ENCODE data around the gene CES4A. TPM values are rescaled to one million over a fixed set of nuclear protein-coding genes. Genes with fewer than 3 reads are reported as not detected.

The CES4A gene
- total and polyA plus RNA-seq, 4 donors = 1.9 to 22.7 (median 9.9) TPM

GRCh38 chr16:66975302-66975893 is 13.0 kb upstream of the CES4A start:
- intact Hi-C loops (cut with DNase I) = loop anchor here in 1 of 2 donors (10.0 kb wide), 1 partner anchor 209 kb away; the partner anchor contains the start of gene MATCAP1
- no peak overlapping the region for H3K4me3 ChIP-seq (ENCODE audit: low read length in 2 of 2)
- no peak for ATAC-seq (ENCODE audit: low FRiP score)
- no peaks in the 10 kb centered on the region for H3K4me1 ChIP-seq (ENCODE audit: control insufficient read depth in 1 of 2, insufficient read depth in 2 of 2, low read length in 2 of 2)
- H3K9me3 ChIP-seq (ENCODE audit: control insufficient read depth, low read length) = no peaks in the 10 kb centered on the region
- 86 to 89% methylated on average over 14 of the region's 14 CpGs for WGBS, 2 donors
- no peaks in the 10 kb centered on the region for H3K27me3 ChIP-seq (ENCODE audit: control insufficient read depth in 1 of 2, insufficient read depth in 2 of 2, low read length in 1 of 2)
- no peak for DNase-seq
- no peaks in the 10 kb centered on the region for H3K36me3 ChIP-seq (ENCODE audit: control insufficient read depth in 1 of 2, insufficient read depth in 2 of 2, low read length in 1 of 2)
- no peak overlapping the region for H3K27ac ChIP-seq (ENCODE audit: low read depth in 1 of 2, low read length in 2 of 2)

DNA sequence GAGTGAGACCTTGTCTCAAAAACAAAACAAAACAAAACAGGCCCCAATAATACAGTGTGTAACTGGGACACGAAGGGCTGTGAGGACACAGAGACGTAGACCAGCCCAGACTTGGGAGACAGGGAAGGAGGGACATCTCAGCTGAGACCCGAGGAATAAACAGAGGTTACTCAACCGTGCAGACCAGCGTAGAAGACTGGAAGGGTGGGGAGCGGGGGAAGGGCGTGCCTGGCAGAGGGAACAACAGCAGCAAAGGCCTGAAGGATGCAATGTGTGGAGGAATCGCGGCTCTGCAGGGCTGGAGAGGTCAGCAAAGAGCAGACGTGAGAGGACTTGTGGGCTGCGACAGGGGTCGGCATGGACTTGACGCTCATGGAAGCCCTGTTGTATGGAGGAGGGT is 11.6 kb upstream of the CES4A start:
- ATAC-seq (ENCODE audit: low FRiP score) (peak; percentile 5), DNase-seq (no peak)
- H3K4me3 ChIP-seq (ENCODE audit: low read length in 2 of 2) = no peak overlapping the region
- intact Hi-C loops (cut with DNase I) = loop anchor here (1.0 to 10.0 kb wide), 4 partner anchors 178 to 209 kb away; partner anchors contain the start of gene MATCAP1 (in 1 of the 2)
- no peaks in the 10 kb centered on the region for H3K9me3 ChIP-seq (ENCODE audit: control insufficient read depth, low read length)
- 56 to 57% methylated on average over 13 of the region's 13 CpGs for WGBS, 2 donors
- H3K36me3 ChIP-seq (ENCODE audit: control insufficient read depth in 1 of 2, insufficient read depth in 2 of 2, low read length in 1 of 2) = no peaks in the 10 kb centered on the region
- no peaks in the 10 kb centered on the region for H3K4me1 ChIP-seq (ENCODE audit: control insufficient read depth in 1 of 2, insufficient read depth in 2 of 2, low read length in 2 of 2)
- no peak overlapping the region for H3K27ac ChIP-seq (ENCODE audit: low read depth in 1 of 2, low read length in 2 of 2)
- no peaks in the 10 kb centered on the region for H3K27me3 ChIP-seq (ENCODE audit: control insufficient read depth in 1 of 2, insufficient read depth in 2 of 2, low read length in 1 of 2)

DNA sequence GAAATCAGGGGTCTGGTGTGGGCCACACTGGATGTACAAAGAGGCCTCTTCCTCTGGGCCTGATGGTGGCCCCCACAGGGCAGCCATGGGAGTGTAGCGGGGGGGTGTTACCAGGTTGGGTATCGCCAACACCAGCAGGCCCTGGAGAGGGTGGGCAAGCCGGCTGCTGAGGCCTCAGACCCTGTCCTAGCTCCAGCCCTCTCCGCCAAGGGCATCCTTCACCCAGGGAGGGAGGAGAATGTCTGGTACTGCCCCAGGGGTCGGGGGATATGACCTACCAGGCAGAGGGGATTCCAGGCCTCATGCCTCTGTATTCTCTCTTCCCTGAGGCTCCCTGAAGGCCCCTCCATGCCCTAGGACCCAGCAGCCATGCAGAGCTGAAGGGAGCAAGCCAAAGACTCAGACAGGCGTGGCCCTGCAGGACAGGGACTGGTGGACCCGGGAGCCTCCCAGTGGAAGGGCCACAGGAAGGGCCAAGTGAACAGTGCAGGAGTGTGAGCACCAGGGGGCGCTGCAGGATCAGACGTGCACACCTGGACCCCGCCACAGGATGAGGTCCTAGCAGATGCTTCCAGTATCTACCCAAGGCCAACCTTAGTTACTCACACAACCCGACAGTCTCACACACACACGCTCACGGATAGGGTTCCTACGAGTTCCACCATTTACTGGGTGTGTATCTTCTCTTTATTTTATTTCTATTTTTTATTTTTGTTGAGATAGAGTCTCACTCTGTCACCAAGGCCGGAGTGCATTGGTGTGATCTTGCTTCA is 10.9 kb upstream of the CES4A start:
- Histone ChIP-seq H3K9me3 (ENCODE audit: control insufficient read depth, low read length) (no peaks in the 10 kb centered on the region), H3K27ac (ENCODE audit: low read depth in 1 of 2, low read length in 2 of 2) (no peak overlapping the region), H3K27me3 (ENCODE audit: control insufficient read depth in 1 of 2, insufficient read depth in 2 of 2, low read length in 1 of 2) (no peaks in the 10 kb centered on the region), H3K4me1 (ENCODE audit: control insufficient read depth in 1 of 2, insufficient read depth in 2 of 2, low read length in 2 of 2) (no peaks in the 10 kb centered on the region), H3K4me3 (ENCODE audit: low read length in 2 of 2) (no peak overlapping the region), H3K36me3 (ENCODE audit: control insufficient read depth in 1 of 2, insufficient read depth in 2 of 2, low read length in 1 of 2) (no peaks in the 10 kb centered on the region)
- ATAC-seq (ENCODE audit: low FRiP score) = peak; percentile 94
- WGBS, 2 donors = 21 to 26% methylated on average over 14 to 15 of the region's 15 CpGs
- DNase-seq = peak; percentile 92 to 97
- intact Hi-C loops (cut with DNase I) = loop anchor here (1.0 to 10.0 kb wide), 4 partner anchors 177 to 208 kb away; partner anchors contain the start of gene MATCAP1 (in 1 of the 2)

GRCh38 chr16:66979011-66979717 is 9.2 kb upstream of the CES4A start:
- H3K36me3 ChIP-seq (ENCODE audit: control insufficient read depth in 1 of 2, insufficient read depth in 2 of 2, low read length in 1 of 2) = no peaks in the 10 kb centered on the region
- ATAC-seq (ENCODE audit: low FRiP score) = peak; percentile 64
- no peak overlapping the region for H3K4me3 ChIP-seq (ENCODE audit: low read length in 2 of 2)
- no peak overlapping the region for H3K27ac ChIP-seq (ENCODE audit: low read depth in 1 of 2, low read length in 2 of 2)
- no peaks in the 10 kb centered on the region for H3K4me1 ChIP-seq (ENCODE audit: control insufficient read depth in 1 of 2, insufficient read depth in 2 of 2, low read length in 2 of 2)
- DNase-seq = peak; percentile 85 to 92
- intact Hi-C loops (cut with DNase I) = loop anchor here in 1 of 2 donors (10.0 kb wide), 1 partner anchor 206 kb away; the partner anchor contains the start of gene MATCAP1
- H3K27me3 ChIP-seq (ENCODE audit: control insufficient read depth in 1 of 2, insufficient read depth in 2 of 2, low read length in 1 of 2) = no peaks in the 10 kb centered on the region
- 47 to 58% methylated on average over 16 of the region's 16 CpGs for WGBS, 2 donors
- no peaks in the 10 kb centered on the region for H3K9me3 ChIP-seq (ENCODE audit: control insufficient read depth, low read length)

DNA sequence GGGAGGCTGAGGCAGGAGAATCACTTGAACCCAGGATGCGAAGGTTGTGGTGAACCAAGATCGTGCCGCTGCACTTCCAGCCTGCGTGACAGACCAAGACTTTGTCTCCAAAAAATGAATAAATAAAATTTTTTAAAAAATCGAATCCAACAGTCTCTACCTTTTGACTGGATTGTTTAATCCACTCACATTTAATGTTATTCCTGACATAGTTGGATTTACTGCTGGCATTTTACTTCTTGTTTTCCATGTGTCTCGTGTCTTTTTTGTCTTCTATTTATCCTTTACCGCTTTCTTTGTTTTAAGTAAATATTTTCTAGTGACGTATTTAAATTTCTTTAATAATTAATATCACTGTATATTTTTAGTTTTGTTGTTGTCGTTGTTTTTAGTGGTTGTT is 5.4 kb upstream of the CES4A start:
- Histone ChIP-seq H3K4me1 (ENCODE audit: control insufficient read depth in 1 of 2, insufficient read depth in 2 of 2, low read length in 2 of 2) (no peaks in the 10 kb centered on the region), H3K9me3 (ENCODE audit: control insufficient read depth, low read length) (no peaks in the 10 kb centered on the region), H3K36me3 (ENCODE audit: control insufficient read depth in 1 of 2, insufficient read depth in 2 of 2, low read length in 1 of 2) (no peaks in the 10 kb centered on the region), H3K27me3 (ENCODE audit: control insufficient read depth in 1 of 2, insufficient read depth in 2 of 2, low read length in 1 of 2) (no peaks in the 10 kb centered on the region), H3K4me3 (ENCODE audit: low read length in 2 of 2) (no peak overlapping the region), H3K27ac (ENCODE audit: low read depth in 1 of 2, low read length in 2 of 2) (no peak overlapping the region)
- intact Hi-C loops (cut with DNase I) = no loop called here
- whole genome bisulfite sequencing, 2 donors = 96% methylated on average over 9 of the region's 9 CpGs
- no peak for ATAC-seq (ENCODE audit: low FRiP score)
- DNase-seq = no peak

GRCh38 chr16:66984892-66985311 is 3.5 kb upstream of the CES4A start:
- Histone ChIP-seq H3K9me3 (ENCODE audit: control insufficient read depth, low read length) (no peaks in the 10 kb centered on the region), H3K27me3 (ENCODE audit: control insufficient read depth in 1 of 2, insufficient read depth in 2 of 2, low read length in 1 of 2) (no peaks in the 10 kb centered on the region), H3K4me1 (ENCODE audit: control insufficient read depth in 1 of 2, insufficient read depth in 2 of 2, low read length in 2 of 2) (no peaks in the 10 kb centered on the region), H3K4me3 (ENCODE audit: low read length in 2 of 2) (no peak overlapping the region), H3K27ac (ENCODE audit: low read depth in 1 of 2, low read length in 2 of 2) (no peak overlapping the region), H3K36me3 (ENCODE audit: control insufficient read depth in 1 of 2, insufficient read depth in 2 of 2, low read length in 1 of 2) (no peaks in the 10 kb centered on the region)
- intact Hi-C loops (cut with DNase I) = no loop called here
- no peak for ATAC-seq (ENCODE audit: low FRiP score)
- 92 to 99% methylated on average over 4 of the region's 4 CpGs for WGBS, 2 donors
- no peak for DNase-seq

GRCh38 chr16:66986559-66986958 is 1.8 kb upstream of the CES4A start:
- 95 to 96% methylated on average over 6 of the region's 6 CpGs for WGBS, 2 donors
- intact Hi-C loops (cut with DNase I) = no loop called here
- Histone ChIP-seq H3K4me1 (ENCODE audit: control insufficient read depth in 1 of 2, insufficient read depth in 2 of 2, low read length in 2 of 2) (no peaks in the 10 kb centered on the region), H3K36me3 (ENCODE audit: control insufficient read depth in 1 of 2, insufficient read depth in 2 of 2, low read length in 1 of 2) (no peaks in the 10 kb centered on the region), H3K9me3 (ENCODE audit: control insufficient read depth, low read length) (no peaks in the 10 kb centered on the region), H3K27me3 (ENCODE audit: control insufficient read depth in 1 of 2, insufficient read depth in 2 of 2, low read length in 1 of 2) (no peaks in the 10 kb centered on the region), H3K27ac (ENCODE audit: low read depth in 1 of 2, low read length in 2 of 2) (no peak overlapping the region), H3K4me3 (ENCODE audit: low read length in 2 of 2) (no peak overlapping the region)
- ATAC-seq (ENCODE audit: low FRiP score) (no peak), DNase-seq (no peak)

- ATAC-seq (ENCODE audit: low FRiP score) = no peak
- Histone ChIP-seq H3K4me3 (ENCODE audit: low read length in 2 of 2) (no peak overlapping the region), H3K4me1 (ENCODE audit: control insufficient read depth in 1 of 2, insufficient read depth in 2 of 2, low read length in 2 of 2) (no peaks in the 10 kb centered on the region), H3K27me3 (ENCODE audit: control insufficient read depth in 1 of 2, insufficient read depth in 2 of 2, low read length in 1 of 2) (no peaks in the 10 kb centered on the region), H3K27ac (ENCODE audit: low read depth in 1 of 2, low read length in 2 of 2) (no peak overlapping the region), H3K36me3 (ENCODE audit: control insufficient read depth in 1 of 2, insufficient read depth in 2 of 2, low read length in 1 of 2) (no peaks in the 10 kb centered on the region), H3K9me3 (ENCODE audit: control insufficient read depth, low read length) (no peaks in the 10 kb centered on the region)
- intact Hi-C loops (cut with DNase I) = no loop called here
- 82 to 87% methylated on average over 2 of the region's 2 CpGs for WGBS, 2 donors
- DNase-seq = no peak
Measured at GRCh38 chr16:66991545-66992077, 3.2 kb downstream of the CES4A start.
